Measurements from ENCODE around the gene METTL16.

DNA sequence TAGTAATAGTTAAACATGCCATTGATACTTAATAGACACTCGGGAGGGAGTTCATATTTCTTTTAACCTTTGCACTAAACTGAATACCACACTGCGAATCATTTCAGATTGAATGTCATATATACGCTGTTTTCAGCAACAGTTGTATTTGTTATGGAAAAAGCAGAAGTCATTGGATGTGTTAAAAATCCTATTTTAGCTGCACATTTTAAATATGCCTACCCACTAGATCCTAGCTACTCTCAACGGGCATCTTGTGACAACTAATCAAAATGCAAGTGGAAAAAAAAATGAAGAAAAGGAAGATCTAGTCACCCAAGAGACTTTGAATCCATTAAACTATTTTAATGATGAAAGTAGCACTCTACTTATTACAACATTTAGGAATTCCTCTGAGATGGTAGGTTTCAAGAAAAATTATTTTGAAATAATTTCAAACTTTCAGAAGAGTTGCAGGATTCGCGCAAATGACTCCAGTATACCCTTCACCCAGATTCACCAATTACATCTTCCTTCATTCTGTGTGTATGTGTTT is 59.4 kb downstream of the METTL16 start:
- no peak for TF ChIP-seq POLR2A (IDR thresholded peaks at IDR 0.05)
- TF ChIP-seq, protein P1, sequence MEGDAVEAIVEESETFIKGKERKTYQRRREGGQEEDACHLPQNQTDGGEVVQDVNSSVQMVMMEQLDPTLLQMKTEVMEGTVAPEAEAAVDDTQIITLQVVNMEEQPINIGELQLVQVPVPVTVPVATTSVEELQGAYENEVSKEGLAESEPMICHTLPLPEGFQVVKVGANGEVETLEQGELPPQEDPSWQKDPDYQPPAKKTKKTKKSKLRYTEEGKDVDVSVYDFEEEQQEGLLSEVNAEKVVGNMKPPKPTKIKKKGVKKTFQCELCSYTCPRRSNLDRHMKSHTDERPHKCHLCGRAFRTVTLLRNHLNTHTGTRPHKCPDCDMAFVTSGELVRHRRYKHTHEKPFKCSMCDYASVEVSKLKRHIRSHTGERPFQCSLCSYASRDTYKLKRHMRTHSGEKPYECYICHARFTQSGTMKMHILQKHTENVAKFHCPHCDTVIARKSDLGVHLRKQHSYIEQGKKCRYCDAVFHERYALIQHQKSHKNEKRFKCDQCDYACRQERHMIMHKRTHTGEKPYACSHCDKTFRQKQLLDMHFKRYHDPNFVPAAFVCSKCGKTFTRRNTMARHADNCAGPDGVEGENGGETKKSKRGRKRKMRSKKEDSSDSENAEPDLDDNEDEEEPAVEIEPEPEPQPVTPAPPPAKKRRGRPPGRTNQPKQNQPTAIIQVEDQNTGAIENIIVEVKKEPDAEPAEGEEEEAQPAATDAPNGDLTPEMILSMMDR (IDR thresholded peaks at IDR 0.05) = no peak
